Measurements from ENCODE around the gene SLC25A51. TPM values are rescaled to one million over a fixed set of nuclear protein-coding genes. Genes with fewer than 3 reads are reported as not detected.

Gene SLC25A51
- total RNA-seq, 5 donors from 2014 or later (not counting 1 experiment from before 2014, with no cell fraction given), result 19.7 to 37.6 (median 32.4) TPM

GRCh38 chr9:37862530-37862929 is 41.4 kb downstream of the SLC25A51 start:
- H3K27ac ChIP-seq (ENCODE audit: low read length), result no peak overlapping the region
- CTCF ChIA-PET, result no interaction called here
- Mint-ChIP-seq H3K4me3 (no peak overlapping the region), H3K4me1 (no peaks in the 10 kb centered on the region), H3K36me3 (peaks cover 36% of the 10 kb centered on the region), H3K27me3 (no peaks in the 10 kb centered on the region), H3K27ac (no peak overlapping the region), H3K9me3 (no peaks in the 10 kb centered on the region)
- DNase-seq, result no peak
- no peaks in the 10 kb centered on the region for H3K9me3 ChIP-seq
- POLR2A ChIA-PET, result no interaction called here
- WGBS (ENCODE audit: insufficient coverage), result 90% methylated on average over 2 of the region's 3 CpGs
- no peaks in the 10 kb centered on the region for H3K4me1 ChIP-seq (ENCODE audit: control insufficient read depth in 1 of 2, extremely low read depth in 1 of 2, insufficient read depth in 2 of 2, low read length in 2 of 2)
- ATAC-seq (replicated peaks in 1 of 4), result no peak
- H3K4me3 ChIP-seq (ENCODE audit: control insufficient read depth in 1 of 2, extremely low read depth in 1 of 2, low read length in 1 of 2), result no peak overlapping the region
- H3K36me3 ChIP-seq (ENCODE audit: control insufficient read depth in 2 of 2, extremely low read depth in 1 of 2, insufficient read depth in 1 of 2, low read length in 1 of 2), result peaks cover 3 to 40% of the 10 kb centered on the region in 2 donors
- H3K27me3 ChIP-seq (replicated peaks in 1 of 2; ENCODE audit: control insufficient read depth in 2 of 2, extremely low read depth in 1 of 2, insufficient read depth in 2 of 2, low read length in 1 of 2), result no peaks in the 10 kb centered on the region

GRCh38 chr9:37859043-37859442 is 44.9 kb downstream of the SLC25A51 start:
- POLR2A ChIA-PET, result no interaction called here
- H3K9me3 ChIP-seq, result no peaks in the 10 kb centered on the region
- no peaks in the 10 kb centered on the region for H3K27me3 Mint-ChIP-seq
- H3K4me1 Mint-ChIP-seq, result no peaks in the 10 kb centered on the region
- H3K4me3 Mint-ChIP-seq, result no peak overlapping the region
- H3K27ac Mint-ChIP-seq, result no peak overlapping the region
- H3K36me3 ChIP-seq (ENCODE audit: control insufficient read depth in 2 of 2, extremely low read depth in 1 of 2, insufficient read depth in 1 of 2, low read length in 1 of 2), result peaks cover 3 to 43% of the 10 kb centered on the region in 2 donors
- no peaks in the 10 kb centered on the region for H3K4me1 ChIP-seq (ENCODE audit: control insufficient read depth in 1 of 2, extremely low read depth in 1 of 2, insufficient read depth in 2 of 2, low read length in 2 of 2)
- no peaks in the 10 kb centered on the region for H3K9me3 Mint-ChIP-seq
- CTCF ChIA-PET, result no interaction called here
- ATAC-seq (replicated peaks in 1 of 4), result no peak
- no peaks in the 10 kb centered on the region for H3K27me3 ChIP-seq (replicated peaks in 1 of 2; ENCODE audit: control insufficient read depth in 2 of 2, extremely low read depth in 1 of 2, insufficient read depth in 2 of 2, low read length in 1 of 2)
- no peak for DNase-seq
- H3K36me3 Mint-ChIP-seq, result peaks cover 49% of the 10 kb centered on the region
- no peak overlapping the region for H3K4me3 ChIP-seq (ENCODE audit: control insufficient read depth in 1 of 2, extremely low read depth in 1 of 2, low read length in 1 of 2)
- no CpG with 5 or more reads among the region's 1 CpG for whole genome bisulfite sequencing (ENCODE audit: insufficient coverage)
- no peak overlapping the region for H3K27ac ChIP-seq (ENCODE audit: low read length)

- POLR2A ChIA-PET, result no interaction called here
- Mint-ChIP-seq H3K4me1 (no peaks in the 10 kb centered on the region), H3K36me3 (peaks cover 45% of the 10 kb centered on the region), H3K9me3 (no peaks in the 10 kb centered on the region), H3K4me3 (no peak overlapping the region), H3K27me3 (no peaks in the 10 kb centered on the region), H3K27ac (no peak overlapping the region)
- Histone ChIP-seq H3K36me3 (ENCODE audit: control insufficient read depth in 2 of 2, extremely low read depth in 1 of 2, insufficient read depth in 1 of 2, low read length in 1 of 2) (peaks cover 3 to 35% of the 10 kb centered on the region in 2 donors), H3K4me1 (ENCODE audit: control insufficient read depth in 1 of 2, extremely low read depth in 1 of 2, insufficient read depth in 2 of 2, low read length in 2 of 2) (no peaks in the 10 kb centered on the region), H3K27me3 (replicated peaks in 1 of 2; ENCODE audit: control insufficient read depth in 2 of 2, extremely low read depth in 1 of 2, insufficient read depth in 2 of 2, low read length in 1 of 2) (no peaks in the 10 kb centered on the region), H3K9me3 (no peaks in the 10 kb centered on the region), H3K27ac (ENCODE audit: low read length) (no peak overlapping the region), H3K4me3 (ENCODE audit: control insufficient read depth in 1 of 2, extremely low read depth in 1 of 2, low read length in 1 of 2) (no peak overlapping the region)
- CTCF ChIA-PET, result no interaction called here
- WGBS (ENCODE audit: insufficient coverage), result no CpG with 5 or more reads among the region's 1 CpG
- ATAC-seq (replicated peaks in 1 of 4) (no peak), DNase-seq (no peak)
Observed at GRCh38 chr9:37856551-37856950, 47.4 kb downstream of the SLC25A51 start.

- Histone ChIP-seq H3K4me3 (ENCODE audit: control insufficient read depth in 1 of 2, extremely low read depth in 1 of 2, low read length in 1 of 2) (no peak overlapping the region), H3K36me3 (ENCODE audit: control insufficient read depth in 2 of 2, extremely low read depth in 1 of 2, insufficient read depth in 1 of 2, low read length in 1 of 2) (peaks cover 0 to 5% of the 10 kb centered on the region in 2 donors), H3K27me3 (replicated peaks in 1 of 2; ENCODE audit: control insufficient read depth in 2 of 2, extremely low read depth in 1 of 2, insufficient read depth in 2 of 2, low read length in 1 of 2) (no peaks in the 10 kb centered on the region), H3K4me1 (ENCODE audit: control insufficient read depth in 1 of 2, extremely low read depth in 1 of 2, insufficient read depth in 2 of 2, low read length in 2 of 2) (no peaks in the 10 kb centered on the region), H3K9me3 (no peaks in the 10 kb centered on the region), H3K27ac (ENCODE audit: low read length) (no peak overlapping the region)
- no peaks in the 10 kb centered on the region for H3K9me3 Mint-ChIP-seq
- DNase-seq (no peak), ATAC-seq (replicated peaks in 1 of 4) (no peak)
- ChIA-PET POLR2A (no interaction called here), CTCF (interaction anchor here in 1 of 2 donors (0.7 kb wide), 1 partner anchor 28 kb away, joined by 4 read pairs; no protein-coding TSS in a partner anchor)
- H3K36me3 Mint-ChIP-seq, result peaks cover 30% of the 10 kb centered on the region
- no peaks in the 10 kb centered on the region for H3K4me1 Mint-ChIP-seq
- no peak overlapping the region for H3K4me3 Mint-ChIP-seq
- H3K27me3 Mint-ChIP-seq, result no peaks in the 10 kb centered on the region
- no peak overlapping the region for H3K27ac Mint-ChIP-seq
- WGBS (ENCODE audit: insufficient coverage), result 100% methylated on average over 1 of the region's 2 CpGs
Observed at GRCh38 chr9:37852222-37852621, 51.7 kb downstream of the SLC25A51 start.

- Histone ChIP-seq H3K27ac (ENCODE audit: low read length) (no peak overlapping the region), H3K27me3 (replicated peaks in 1 of 2; ENCODE audit: control insufficient read depth in 2 of 2, extremely low read depth in 1 of 2, insufficient read depth in 2 of 2, low read length in 1 of 2) (no peaks in the 10 kb centered on the region), H3K9me3 (no peaks in the 10 kb centered on the region), H3K4me3 (ENCODE audit: control insufficient read depth in 1 of 2, extremely low read depth in 1 of 2, low read length in 1 of 2) (no peak overlapping the region), H3K36me3 (ENCODE audit: control insufficient read depth in 2 of 2, extremely low read depth in 1 of 2, insufficient read depth in 1 of 2, low read length in 1 of 2) (peaks cover 0 to 3% of the 10 kb centered on the region in 2 donors), H3K4me1 (ENCODE audit: control insufficient read depth in 1 of 2, extremely low read depth in 1 of 2, insufficient read depth in 2 of 2, low read length in 2 of 2) (no peaks in the 10 kb centered on the region)
- Mint-ChIP-seq H3K4me1 (peaks cover 0 to 2% (median 0%) of the 10 kb centered on the region in 3 donors), H3K27ac (no peak overlapping the region), H3K36me3 (peaks cover 11% of the 10 kb centered on the region), H3K9me3 (no peaks in the 10 kb centered on the region), H3K27me3 (no peaks in the 10 kb centered on the region), H3K4me3 (no peak overlapping the region)
- WGBS (ENCODE audit: insufficient coverage), result no CpG with 5 or more reads among the region's 4 CpGs
- ATAC-seq (replicated peaks in 1 of 4) (no peak), DNase-seq (no peak)
- CTCF ChIA-PET, result no interaction called here
- POLR2A ChIA-PET, result interaction anchor here in 1 of 2 donors (0.6 kb wide), 1 partner anchor 9 kb away, joined by 3 read pairs; no protein-coding TSS in a partner anchor
Observed at GRCh38 chr9:37840560-37841194, 63.2 kb downstream of the SLC25A51 start.

- peaks cover 7% of the 10 kb centered on the region for H3K36me3 Mint-ChIP-seq
- no peak overlapping the region for H3K27ac ChIP-seq (ENCODE audit: low read length)
- H3K36me3 ChIP-seq (ENCODE audit: control insufficient read depth in 2 of 2, extremely low read depth in 1 of 2, insufficient read depth in 1 of 2, low read length in 1 of 2), result peaks cover 0 to 3% of the 10 kb centered on the region in 2 donors
- H3K4me1 ChIP-seq (ENCODE audit: control insufficient read depth in 1 of 2, extremely low read depth in 1 of 2, insufficient read depth in 2 of 2, low read length in 2 of 2), result no peaks in the 10 kb centered on the region
- no peaks in the 10 kb centered on the region for H3K9me3 Mint-ChIP-seq
- H3K4me3 Mint-ChIP-seq, result no peak overlapping the region
- no peaks in the 10 kb centered on the region for H3K27me3 Mint-ChIP-seq
- H3K27ac Mint-ChIP-seq, result no peak overlapping the region
- H3K9me3 ChIP-seq, result no peaks in the 10 kb centered on the region
- H3K27me3 ChIP-seq (replicated peaks in 1 of 2; ENCODE audit: control insufficient read depth in 2 of 2, extremely low read depth in 1 of 2, insufficient read depth in 2 of 2, low read length in 1 of 2), result no peaks in the 10 kb centered on the region
- no peak overlapping the region for H3K4me3 ChIP-seq (ENCODE audit: control insufficient read depth in 1 of 2, extremely low read depth in 1 of 2, low read length in 1 of 2)
- ChIA-PET CTCF (no interaction called here), POLR2A (interaction anchor here in 1 of 2 donors (0.6 kb wide), 1 partner anchor 9 kb away, joined by 3 read pairs; no protein-coding TSS in a partner anchor)
- peaks cover 0 to 2% (median 0%) of the 10 kb centered on the region in 3 donors for H3K4me1 Mint-ChIP-seq
- no peak for ATAC-seq (replicated peaks in 1 of 4)
- DNase-seq, result no peak
- 100% methylated on average over 1 of the region's 3 CpGs for WGBS (ENCODE audit: insufficient coverage)
Observed at GRCh38 chr9:37839496-37840461, 64.1 kb downstream of the SLC25A51 start.
